Stimulated activated CD8-positive, alpha-beta memory T cell treated with anti-CD3 and anti-CD28 coated beads, Interleukin-4, amount 100 ng/mL, for 4 hours (primary cell): ENCODE results near the gene APBB2.
"Not testable (repeated sequence)": the region's sequence is repeated elsewhere in the genome, so short reads cannot be mapped to it uniquely, and the experiment has no call there.

ENCODE experiments used
- DNase-seq, 2 donors: peaks; one replicate each; pipeline ENCODE4 v3.0.0-alpha.2; 2020; ENCODE audit warnings: low read depth in 2 of 2, low spot score in 1 of 2

Gene APBB2

DNA sequence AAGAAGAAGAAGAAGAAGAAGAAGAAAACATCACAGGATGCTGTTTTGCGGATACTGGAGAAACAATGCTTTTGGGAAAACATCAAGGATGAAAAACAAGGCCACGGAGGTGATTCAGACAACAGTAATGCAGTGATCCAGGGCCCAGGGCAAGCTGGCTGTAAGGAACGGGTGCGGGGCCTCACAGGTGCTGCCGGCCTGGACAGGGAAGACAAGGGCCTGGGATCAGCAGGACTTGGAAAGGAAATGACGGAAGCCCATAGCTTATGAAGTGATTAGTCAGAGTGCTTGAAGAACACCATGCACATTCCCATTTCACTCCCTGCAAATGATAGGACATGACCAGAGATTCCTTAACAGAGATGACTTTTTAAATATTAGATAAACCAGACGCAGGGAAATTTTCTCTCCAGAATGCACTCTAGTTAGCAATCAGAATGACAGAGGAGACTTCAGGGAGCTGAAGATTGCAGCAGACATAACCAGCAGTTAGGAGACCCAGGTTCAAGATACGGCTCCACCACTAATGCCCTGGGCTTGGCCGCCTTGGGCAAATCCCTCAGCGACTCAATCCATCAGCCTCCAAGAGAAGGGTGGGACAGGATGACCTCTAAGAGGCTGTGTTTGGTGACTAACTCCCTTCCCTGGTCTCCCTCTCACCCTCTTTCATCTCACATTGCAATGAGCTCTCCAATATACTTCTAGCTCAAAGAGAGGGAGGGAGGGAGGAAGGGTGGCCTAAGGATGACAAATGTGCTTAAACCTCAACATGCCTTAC lies 54.1 kb downstream of the APBB2 start:
- no peak for DNase-seq

DNA sequence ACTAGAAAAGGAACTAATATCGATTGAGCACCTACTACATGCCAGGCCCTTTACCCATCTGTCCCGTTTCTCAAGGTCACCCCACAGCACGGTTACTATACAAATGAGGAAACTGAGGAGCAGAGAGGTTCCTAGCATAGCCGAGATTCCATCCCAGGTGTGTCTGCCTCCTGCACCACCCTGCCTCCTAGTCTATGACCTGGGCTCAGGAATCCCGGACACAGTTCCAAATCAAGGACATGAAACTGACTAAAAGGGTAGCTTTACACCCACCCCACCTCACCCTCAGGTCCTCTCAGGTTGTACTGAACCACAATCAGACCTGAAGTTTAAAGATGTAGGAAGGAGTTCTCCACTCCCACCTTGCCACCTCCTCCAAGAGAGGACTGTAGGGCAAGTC lies 55.6 kb downstream of the APBB2 start:
- no peak for DNase-seq

DNA sequence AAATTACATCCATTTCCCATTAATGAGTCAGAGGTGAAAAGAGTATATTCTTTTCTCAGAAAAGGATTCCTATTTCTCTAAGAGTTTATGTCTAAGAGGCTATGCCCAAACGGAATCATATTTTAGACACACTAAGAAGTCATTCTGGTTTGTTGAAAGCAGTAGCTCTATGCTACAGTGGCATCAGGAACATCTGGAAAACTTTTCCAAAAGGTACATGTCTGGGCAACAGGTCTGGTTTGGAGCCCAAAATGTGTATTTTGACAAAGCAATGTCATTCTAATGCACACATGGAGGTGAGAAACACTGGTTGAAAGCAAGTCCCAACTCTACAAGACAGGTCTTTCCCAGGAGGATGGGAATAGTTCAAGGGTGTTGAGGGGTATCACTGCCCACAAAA lies 56.1 kb downstream of the APBB2 start:
- no peak for DNase-seq

DNA sequence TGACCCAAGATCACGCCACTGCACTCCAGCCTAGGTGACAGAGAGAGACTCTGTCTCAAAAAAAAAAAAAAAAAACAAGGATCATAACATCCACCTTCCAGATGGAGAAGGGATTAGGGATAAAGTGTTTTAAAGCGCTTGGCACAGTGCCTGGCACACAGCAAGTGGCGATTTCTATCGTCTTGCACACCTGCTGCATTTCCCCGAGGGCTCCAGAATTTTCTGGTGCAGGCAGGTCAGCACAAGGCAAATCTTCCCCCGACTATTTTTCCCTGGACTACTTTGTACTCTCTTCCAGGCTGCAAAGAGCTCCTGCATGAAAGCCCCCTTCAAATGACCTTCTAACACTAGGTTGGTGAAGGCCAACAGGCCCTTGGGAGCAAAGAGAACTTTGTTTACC lies 57.3 kb downstream of the APBB2 start:
- DNase-seq, result no peak

DNA sequence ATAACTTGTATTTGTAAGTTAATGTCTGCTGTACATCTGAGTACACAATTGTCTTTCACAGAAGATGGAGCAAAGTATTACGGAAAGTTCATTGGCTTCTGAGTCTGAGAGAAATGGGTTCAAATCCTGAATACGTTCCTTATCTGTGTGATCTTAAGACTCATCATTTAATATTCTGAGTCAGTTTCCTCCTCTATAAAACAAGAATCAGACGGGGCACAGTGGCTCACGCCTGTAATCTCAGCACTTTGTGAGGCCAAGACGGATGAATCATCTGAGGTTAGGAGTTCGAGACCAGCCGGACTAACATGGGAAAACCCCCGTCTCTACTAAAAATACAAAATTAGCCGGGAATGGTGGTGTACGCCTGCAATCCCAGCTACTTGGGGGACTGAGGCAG lies 57.8 kb downstream of the APBB2 start:
- DNase-seq, result no peak

DNA sequence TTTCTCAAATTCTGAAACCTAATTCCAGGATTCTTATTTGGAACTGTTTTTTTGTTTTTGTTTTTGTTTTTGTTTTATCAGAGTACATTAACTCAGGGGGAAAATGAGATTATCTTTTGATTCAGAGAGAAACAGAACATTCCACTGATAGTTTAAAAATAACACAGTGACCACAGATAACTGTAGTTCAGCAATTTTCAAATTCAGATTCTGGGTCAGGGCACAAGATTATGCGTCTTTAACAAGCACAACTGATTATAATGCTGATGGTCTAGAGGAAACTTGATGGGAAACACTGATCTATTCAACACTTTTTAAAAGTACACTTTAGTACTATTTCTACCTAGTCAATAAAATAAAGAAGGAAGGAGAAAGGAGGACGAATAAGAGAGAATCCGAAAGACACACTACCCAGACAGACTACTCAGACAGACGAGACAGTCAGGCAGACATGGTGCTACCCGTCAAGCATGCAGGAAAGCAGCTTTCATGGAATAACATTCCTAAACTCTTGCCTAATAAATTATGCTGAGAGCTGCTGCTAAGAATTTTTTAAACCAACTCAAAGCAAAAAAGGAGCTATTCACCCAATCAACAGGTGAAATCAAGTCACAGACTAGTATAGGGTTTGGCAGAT lies 59.0 kb downstream of the APBB2 start:
- no peak for DNase-seq

DNA sequence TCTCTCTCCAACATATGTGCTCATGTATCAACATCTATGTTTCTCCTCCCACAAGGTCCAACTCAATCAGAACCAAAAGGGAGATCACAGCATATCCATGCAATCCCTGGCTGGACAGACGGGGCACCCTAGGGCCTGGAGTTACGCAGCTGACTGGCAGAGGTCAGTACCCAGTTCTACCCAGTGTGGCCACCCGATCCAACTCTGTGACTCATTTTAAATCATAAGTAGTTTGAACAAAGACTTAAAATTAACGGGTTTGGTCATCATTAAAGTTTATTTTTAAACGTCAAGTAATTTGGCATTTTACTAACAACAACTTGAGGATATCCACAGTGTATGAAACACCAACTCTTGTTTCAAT lies 59.5 kb downstream of the APBB2 start:
- no peak for DNase-seq

DNA sequence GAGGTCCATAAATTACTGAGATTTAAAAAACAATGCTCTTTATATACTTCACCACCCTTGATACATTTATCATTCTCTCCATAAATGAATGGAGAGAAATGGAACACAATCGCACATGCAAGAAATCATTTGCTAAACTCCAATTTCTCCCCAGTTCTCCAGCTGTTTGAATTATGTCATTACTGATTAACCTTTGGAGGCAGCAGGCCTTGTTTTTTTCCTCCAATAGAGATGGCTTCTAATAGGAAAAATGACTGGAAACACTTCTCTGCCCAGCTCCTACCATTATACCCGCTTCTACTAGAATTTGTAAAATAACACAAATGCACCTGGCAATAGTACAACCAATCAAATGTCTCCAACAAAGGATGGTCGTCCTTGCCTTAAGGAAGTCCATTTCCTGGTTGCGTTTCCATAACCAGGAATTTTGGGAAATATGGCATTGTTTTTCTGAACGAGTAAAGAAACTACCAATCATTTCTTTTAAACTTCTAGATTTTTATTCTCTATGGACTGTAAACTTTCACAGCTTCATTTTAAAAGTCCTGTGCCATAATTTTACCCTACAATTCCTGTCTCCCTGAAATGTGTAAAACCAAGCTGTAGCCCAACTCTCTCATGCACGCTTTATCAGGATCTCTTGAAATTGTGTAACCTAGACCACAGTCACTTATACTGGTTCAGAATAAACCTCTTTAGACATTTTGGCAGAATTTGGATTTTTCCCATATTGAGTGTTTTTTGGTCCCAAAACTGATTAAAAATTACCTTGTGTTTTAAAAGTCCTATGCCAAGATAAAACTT lies 60.1 kb downstream of the APBB2 start:
- DNase-seq, result no peak

DNA sequence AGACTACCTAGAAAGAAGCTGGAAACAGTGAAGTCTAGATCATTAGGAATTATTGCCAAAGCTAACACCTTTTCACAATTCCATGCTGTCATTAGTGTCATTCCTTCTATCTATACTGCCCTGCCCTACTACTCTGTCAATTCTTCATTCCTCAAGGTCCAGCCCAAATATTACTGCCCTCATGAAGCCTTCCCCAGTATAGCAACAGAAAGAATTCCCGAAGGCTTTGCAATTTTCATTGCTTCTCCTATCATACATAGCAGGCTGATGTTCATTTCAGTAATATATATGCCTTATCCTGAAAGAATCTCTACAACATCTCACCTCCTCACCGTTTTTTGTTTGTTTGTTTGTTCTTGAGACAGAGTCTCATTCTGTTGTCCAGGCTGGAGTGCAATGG lies 63.9 kb downstream of the APBB2 start:
- no peak for DNase-seq

DNA sequence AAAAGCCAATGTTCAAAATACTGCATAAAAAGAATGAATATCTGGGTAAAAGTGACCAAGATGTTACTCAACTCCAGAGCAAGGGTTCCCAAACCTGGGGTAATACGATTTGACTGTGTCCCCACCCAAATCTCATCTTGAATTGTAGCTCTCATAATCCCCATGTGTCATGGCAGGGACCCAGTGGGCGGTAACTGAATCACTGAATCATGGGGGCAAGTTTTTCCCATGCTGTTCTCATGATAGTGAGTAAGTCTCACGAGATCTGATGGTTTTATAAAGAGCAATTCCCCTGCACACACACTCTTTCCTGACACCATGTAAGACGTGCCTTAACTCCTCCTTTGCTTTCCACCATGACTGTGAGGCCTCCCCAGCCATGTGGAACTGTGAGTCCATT lies 64.8 kb downstream of the APBB2 start:
- not testable (repeated sequence) for DNase-seq

DNA sequence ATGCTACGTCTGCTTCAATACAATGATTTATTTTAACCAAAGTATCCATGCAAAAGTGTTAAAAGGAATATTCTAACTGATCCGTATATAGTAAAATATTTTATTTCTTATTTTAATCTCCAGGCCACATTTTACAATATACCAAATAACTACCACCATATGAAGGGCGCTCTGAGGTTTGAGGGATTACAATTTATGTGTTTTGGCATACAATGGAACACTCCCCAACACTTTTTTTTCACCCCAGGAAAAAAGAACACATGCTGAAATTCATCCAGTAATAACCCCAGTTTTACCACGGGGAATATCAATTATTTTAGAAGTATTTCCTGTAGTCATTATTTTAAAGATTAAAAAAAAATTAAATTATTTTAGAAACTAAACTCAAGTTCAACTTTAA lies 65.4 kb downstream of the APBB2 start:
- DNase-seq, result no peak

DNA sequence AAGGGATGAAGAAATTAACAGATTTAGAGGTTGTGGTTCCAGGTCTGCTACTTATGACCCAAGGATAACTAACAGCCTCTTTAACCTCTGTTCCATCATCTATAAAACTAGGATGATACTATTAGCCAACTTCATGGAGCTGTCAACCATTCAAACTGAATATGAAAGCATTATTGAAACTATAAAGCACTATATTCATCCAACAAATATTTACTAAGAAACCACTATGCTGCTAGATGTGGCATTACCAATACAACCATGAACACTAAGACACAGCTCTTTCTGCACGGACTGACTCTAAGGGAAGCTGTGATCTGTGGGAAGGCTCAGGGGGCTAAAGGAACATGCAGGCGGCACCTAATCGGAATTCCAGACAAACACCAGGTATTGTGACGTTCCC lies 66.0 kb downstream of the APBB2 start:
- DNase-seq, result no peak

DNA sequence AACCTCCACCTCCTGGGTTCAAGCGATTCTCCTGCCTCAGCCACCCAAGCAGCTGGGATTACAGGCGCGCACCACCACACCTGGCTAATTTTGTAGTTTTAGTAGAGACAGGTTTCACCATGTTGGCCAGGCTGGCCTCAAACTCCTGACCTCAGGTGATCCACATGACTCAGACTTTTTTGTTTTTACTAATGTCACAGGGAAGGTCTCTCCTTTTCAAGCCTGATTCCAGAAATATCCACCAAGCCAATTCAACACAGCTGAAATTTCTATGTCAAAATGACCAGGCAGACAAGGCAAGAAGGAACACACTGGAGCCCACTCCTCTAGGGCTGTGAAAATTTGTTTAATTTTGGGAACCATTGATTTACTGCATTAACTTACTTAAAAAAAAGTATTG lies 66.8 kb downstream of the APBB2 start:
- DNase-seq, result not testable (repeated sequence)

DNA sequence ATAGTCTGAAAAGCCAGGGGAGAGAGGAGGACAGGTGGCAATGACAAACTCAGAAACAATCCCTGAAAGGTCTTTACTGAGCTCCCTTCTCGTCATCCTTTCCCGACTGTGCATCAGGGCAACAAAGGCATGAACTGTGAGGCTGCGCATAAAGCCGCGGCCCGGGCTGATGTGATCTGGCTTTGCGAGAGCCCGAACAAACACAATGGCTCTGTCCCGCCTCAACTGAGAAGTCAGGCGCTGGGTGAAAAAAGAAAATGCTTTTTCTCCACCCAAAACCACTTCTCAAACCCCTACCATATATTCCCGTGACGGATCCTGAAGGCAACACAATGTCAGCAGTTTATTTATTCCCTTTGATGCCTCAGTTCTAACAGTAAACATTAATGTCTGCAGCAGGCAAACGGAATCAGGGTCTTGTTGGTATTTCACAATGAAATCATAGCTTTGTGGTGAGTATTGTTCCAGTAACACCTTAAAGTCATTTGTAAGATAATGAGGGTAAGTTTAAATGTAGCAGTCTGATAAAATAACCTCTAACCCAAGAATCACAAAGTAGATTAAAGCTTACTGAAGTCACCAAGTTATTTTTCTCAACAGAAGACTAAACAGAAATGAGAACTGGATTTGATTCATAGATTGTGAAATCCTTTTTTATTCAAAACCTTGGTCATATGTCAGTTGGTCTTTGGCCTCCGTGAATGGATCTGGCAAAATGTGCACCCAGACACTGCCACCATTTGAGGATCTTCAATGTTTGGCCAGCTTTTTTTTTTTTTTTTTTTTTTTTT lies 67.4 kb downstream of the APBB2 start:
- DNase-seq, result no peak

DNA sequence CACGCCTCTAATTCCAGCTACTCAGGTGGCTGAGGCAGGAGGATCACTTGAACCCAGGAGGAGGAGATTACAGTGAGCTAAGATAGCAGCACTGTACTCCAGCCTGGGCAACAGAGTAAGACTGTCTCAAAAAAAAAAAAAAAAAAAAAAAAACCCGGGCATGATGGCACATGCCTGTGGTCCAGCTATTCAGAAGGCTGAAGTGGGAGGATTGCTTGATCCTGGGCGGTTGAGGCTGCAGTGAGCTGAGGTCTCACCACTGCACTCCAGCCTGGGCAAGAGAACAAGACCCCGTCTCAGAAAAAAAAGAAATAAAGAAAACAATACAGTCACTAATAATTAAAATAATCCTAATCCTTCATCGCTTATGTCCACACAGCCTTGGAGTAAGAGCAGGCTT lies 68.1 kb downstream of the APBB2 start:
- no peak for DNase-seq

DNA sequence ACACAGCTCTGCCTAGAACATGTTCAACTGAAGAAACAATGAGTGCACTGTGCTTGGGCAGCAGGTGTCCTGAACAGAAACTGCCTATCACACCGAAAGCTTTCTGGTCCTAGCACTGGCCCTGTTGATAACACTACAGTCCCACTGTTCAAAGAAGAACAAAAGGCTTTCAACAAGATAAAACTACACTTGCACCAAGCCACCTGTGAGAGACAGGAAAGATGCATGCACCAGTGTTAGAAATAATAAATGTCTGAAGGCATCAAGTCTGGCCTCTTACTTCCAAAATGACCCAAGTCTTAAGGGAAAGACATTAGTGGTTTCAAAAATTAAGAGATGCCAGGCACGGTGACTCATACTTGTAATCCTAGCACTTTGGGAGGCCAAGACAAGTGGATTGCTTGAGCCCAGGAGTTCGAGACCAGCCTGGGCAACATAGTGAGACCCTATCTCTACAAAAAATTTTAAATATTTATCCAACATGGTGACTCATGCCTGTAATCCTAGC lies 68.7 kb downstream of the APBB2 start:
- no peak for DNase-seq

DNA sequence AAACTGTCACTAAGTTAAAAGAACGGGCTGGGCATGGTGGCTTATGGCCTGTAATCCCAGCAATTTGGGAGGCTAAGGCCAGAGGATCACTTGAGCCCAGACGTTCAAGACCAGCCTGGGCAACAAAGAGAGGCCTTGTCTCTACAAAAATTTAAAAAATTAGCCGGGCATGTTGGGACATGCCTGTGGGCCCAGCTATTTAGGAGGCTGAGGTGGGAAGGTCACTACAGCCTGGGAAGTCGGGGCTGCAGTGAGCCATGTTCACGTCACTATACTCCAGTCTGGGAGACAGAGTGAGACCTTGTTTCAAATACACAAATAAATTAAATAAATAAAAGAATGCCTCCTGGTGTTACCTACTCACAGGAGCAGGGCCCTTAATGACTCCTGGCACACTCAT lies 69.5 kb downstream of the APBB2 start:
- no peak for DNase-seq

DNA sequence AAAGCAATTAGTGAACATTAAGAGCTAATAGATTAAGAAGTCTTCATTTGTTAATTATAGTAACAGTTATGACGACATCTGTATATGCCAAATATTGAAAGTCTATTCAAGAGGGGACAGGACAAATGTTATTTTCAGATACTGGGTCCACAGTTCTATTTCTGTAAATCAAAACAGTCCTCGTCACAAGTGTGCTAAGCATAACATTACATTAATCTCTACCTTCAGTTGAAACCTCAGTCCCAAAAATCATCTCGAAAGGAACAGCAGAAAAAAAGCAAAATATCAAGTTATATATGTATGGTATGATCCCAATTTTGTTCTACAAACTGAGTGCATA lies 70.3 kb downstream of the APBB2 start:
- no peak for DNase-seq

DNA sequence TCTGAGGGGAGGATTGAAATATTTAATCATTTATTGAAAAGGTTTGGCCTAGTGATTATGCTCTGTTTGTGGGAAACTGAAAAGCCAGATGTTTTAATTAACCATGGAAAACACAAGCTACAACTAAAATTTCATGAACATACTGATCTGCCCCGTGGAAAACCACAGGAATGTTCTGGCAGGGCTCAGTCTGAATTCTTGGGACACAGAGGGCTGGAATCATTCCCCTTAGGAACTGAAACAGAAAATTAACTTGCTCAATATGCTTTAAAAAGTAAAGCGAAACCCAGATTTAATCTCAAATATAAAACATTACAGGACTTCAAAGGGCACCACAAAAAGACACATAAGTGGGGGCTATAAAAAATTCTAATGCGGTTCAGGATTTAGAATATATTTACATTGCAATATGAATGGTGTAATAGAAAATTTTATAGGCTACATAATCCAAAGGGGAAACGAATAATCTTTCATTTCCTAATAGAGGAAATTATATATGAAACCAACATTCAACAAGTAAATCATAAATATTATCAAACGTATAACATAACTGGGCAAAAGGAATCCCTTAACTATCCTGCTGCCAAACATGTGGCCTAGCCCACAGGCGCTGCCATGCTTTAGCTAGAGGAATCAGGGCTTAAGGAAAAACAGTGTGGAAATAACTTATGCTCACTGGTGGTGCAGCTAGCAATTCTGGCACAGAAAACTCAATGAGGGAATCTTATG lies 70.9 kb downstream of the APBB2 start:
- no peak for DNase-seq

DNA sequence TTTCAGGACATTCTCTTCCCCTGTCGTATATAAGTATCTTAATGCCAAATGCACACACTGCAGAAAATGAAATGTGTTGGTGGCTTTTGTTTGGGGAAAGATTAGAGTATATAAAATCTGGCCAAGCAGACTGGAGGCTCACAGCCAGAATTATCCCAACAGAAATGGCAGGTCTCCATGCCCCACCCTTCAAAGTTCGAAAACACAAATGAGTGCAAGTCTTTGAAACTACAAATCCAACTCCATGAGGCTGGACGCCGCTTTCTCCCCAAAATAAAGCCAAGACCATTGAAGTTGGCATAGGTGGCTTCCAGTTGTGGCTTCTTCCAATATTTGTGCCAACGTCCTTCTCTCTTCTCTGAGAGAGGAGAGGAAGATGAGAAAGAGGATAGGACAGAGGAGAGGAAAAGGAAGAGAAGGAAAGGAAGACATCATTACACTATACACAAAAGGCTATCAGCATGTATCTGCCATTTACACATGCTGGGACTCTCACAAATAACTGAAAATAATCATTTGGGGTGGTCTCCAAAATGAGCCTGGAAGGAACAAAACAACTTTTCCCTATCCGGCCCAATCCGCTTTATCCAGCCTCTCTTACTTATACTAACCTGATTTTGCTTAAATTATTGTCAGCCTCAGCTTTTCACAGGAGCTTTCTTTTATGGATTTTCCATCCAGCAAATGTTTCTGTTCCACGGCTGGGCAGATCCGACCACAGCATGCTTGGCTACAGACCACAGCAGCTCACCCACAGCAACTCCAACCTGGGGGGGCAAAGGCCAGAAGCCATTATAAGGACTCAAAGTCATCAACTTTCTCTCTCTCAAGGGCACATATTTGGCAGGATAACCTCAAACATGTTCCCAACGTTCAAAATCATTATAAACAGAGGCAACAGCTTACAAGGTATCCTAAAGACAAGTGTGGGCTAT lies 71.7 kb downstream of the APBB2 start:
- no peak for DNase-seq
